Activated CD4-positive, CD25-positive, alpha-beta regulatory T cell treated with anti-CD3 and anti-CD28 coated beads, Interleukin-2, amount 50 U/mL, for 72 hours (primary cell): ENCODE measurements around the gene PIK3R6.
A peak's percentile ranks its signal among the peaks of the same experiment; 100 is the strongest.
"Not testable (repeated sequence)": the region's sequence is repeated elsewhere in the genome, so short reads cannot be mapped to it uniquely, and the experiment has no call there.

Experiments
- DNase-seq: peaks from one replicate; pipeline ENCODE4 v3.0.0; 2021

Gene PIK3R6

GRCh38 chr17:8872705-8873435 lies 5.4 kb upstream of the PIK3R6 start:
- no peak for DNase-seq

- DNase-seq, result no peak
Observed at GRCh38 chr17:8872036-8872704, 4.7 kb upstream of the PIK3R6 start.

- DNase-seq, result no peak
Observed at GRCh38 chr17:8871081-8871581, 3.7 kb upstream of the PIK3R6 start.

- DNase-seq, result no peak
Observed at GRCh38 chr17:8870406-8871040, 3.0 kb upstream of the PIK3R6 start.

GRCh38 chr17:8869114-8869815 lies 1.8 kb upstream of the PIK3R6 start:
- peak; percentile 7 for DNase-seq

GRCh38 chr17:8868529-8868951 lies 1.1 kb upstream of the PIK3R6 start:
- DNase-seq, result no peak

- peak; percentile 1 for DNase-seq
Observed at GRCh38 chr17:8868092-8868491, 618 bp upstream of the PIK3R6 start.

GRCh38 chr17:8865811-8866210 lies 1.7 kb downstream of the PIK3R6 start:
- peak; percentile 7 for DNase-seq

GRCh38 chr17:8865385-8865784 lies 2.1 kb downstream of the PIK3R6 start:
- peak; percentile 5 for DNase-seq

- DNase-seq, result peak; percentile 5
Observed at GRCh38 chr17:8862213-8863056, 5.0 kb downstream of the PIK3R6 start.

GRCh38 chr17:8861495-8862181 lies 5.8 kb downstream of the PIK3R6 start:
- DNase-seq, result peak; percentile 3

GRCh38 chr17:8859804-8860430 lies 7.6 kb downstream of the PIK3R6 start:
- peak; percentile 16 for DNase-seq

- DNase-seq, result peak; percentile 30
Observed at GRCh38 chr17:8859027-8859803, 8.3 kb downstream of the PIK3R6 start.

- peak; percentile 33 for DNase-seq
Observed at GRCh38 chr17:8857919-8858318, 9.6 kb downstream of the PIK3R6 start.

GRCh38 chr17:8856869-8857575 lies 10.5 kb downstream of the PIK3R6 start:
- peak; percentile 11 for DNase-seq

GRCh38 chr17:8856205-8856603 lies 11.3 kb downstream of the PIK3R6 start:
- not testable (repeated sequence) for DNase-seq

GRCh38 chr17:8855477-8856204 lies 11.8 kb downstream of the PIK3R6 start:
- peak; percentile 6 for DNase-seq

GRCh38 chr17:8851600-8851999 lies 15.9 kb downstream of the PIK3R6 start:
- no peak for DNase-seq
